Prostate gland (tissue), 2 donors: ENCODE results near the gene OR51G1.

ENCODE experiments used
- CTCF ChIP-seq, 4 experiments: fragments of 200-600 bp in 2 of 4; fragments of 450-650 bp in 2 of 4; sonication (generic) in 2 of 4; IDR thresholded peaks; 1 replicate in 3 of 4; 2 replicates in 1 of 4; pipeline ENCODE4 v1.5.1; 2016 to 2019; ENCODE audit warnings: antibody characterized with exemption in 4 of 4, mild to moderate bottlenecking in 2 of 4, moderate library complexity in 2 of 4
- POLR2A ChIP-seq: fragments of 450-650 bp; IDR thresholded peaks from one replicate; pipeline ENCODE4 v1.6.1; 2016; ENCODE audit warnings: antibody characterized with exemption, mild to moderate bottlenecking
- POLR2AphosphoS5 ChIP-seq: sonication (generic); formaldehyde crosslinking; IDR thresholded peaks from one replicate; pipeline ENCODE4 v1.6.1; 2017; ENCODE audit warnings: antibody characterized with exemption

DNA sequence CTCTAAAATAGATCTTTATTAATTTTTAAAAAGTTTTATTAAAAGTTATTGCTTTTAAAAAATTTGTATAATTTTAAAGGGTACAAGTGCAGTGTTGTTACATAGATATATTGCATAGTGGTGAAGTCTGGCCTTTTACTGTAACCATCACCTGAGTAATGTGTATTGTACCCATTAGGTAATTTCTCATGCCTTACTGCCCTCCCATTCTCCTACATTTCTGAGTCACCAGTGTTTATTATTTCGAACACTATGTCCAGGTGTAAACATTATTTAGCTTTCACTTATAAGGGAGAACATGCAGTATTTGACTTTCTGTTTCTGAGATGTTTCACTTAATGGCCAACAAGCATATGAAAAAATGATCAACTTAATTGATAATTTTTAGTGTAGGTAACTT is 2.3 kb downstream of the OR51G1 start:
- TF ChIP-seq CTCF (IDR thresholded peaks at IDR 0.05) (no peak), POLR2A (no peak), POLR2AphosphoS5 (no peak)
